K562 (cell line): Measurements from ENCODE around the gene GNG7. TPM values are rescaled to one million over a fixed set of nuclear protein-coding genes. Genes with fewer than 3 reads are reported as not detected.
"Not testable (repeated sequence)": the region's sequence is repeated elsewhere in the genome, so short reads cannot be mapped to it uniquely, and the experiment has no call there.

Experiments
- ATAC-seq: fragments of 200-7000 bp; cut with Tn5 transposase; 3 replicates; pipeline ENCODE4 v1.9.1; 2020; ENCODE audit warnings: moderate library complexity
- BruUV-seq: library from RNA; stranded (reverse); fragments of 400-500 nt; replicated peaks from 2 replicates; lab custom pipeline; 2021; lab: Mats Ljungman, UMichigan
- CTCF ChIA-PET: fragments of 300-600 bp; formaldehyde crosslinking; extraction: SDS; loops from one replicate; lab custom pipeline; 2021; ENCODE audit warnings: low intra/inter-chr PET ratio; lab: Yijun Ruan, JAX
- POLR2A ChIA-PET: fragments of 300-600, 350-650 bp; sonication (Branson Sonifier 250); formaldehyde crosslinking; extraction: SDS; loops from one replicate; lab custom pipeline; 2021; ENCODE audit warnings: antibody characterized with exemption, inconsistent platforms; lab: Yijun Ruan, JAX
- DNase-seq, 4 experiments: peaks; one replicate each; pipeline versions ENCODE4 v3.0.0 to v3.0.0-alpha.2; 2011 to 2018; ENCODE audit warnings: low spot score in 3 of 4, mixed read lengths in 3 of 4; ENCODE audit errors: extremely low read depth in 1 of 4
- FAIRE-seq: peaks from 2 replicates; lab custom pipeline; 2011; peaks lifted over from hg19 to GRCh38; lab: Jason Lieb, UNC
- H2AFZ ChIP-seq: 2 replicates; pipeline ENCODE4 v1.6.0; 2011; ENCODE audit warnings: low read depth, low read length, control low read depth, inconsistent platforms
- H3K27ac ChIP-seq: fragments of 200-600 bp; 3 replicates; pipeline ENCODE4 v1.8.0; 2011; ENCODE audit warnings: low read depth, mild to moderate bottlenecking, control low read depth, inconsistent platforms, low read length, moderate library complexity, mixed read lengths; ENCODE audit errors: extremely low read depth
- H3K27me3 ChIP-seq, 2 experiments: fragments of 300-600 bp in 1 of 2; 2 replicates in 1 of 2; 3 replicates in 1 of 2; pipeline versions ENCODE4 v1.6.0 to v1.8.0; 2011; ENCODE audit warnings: inconsistent platforms in 2 of 2, low read length in 2 of 2, mild to moderate bottlenecking in 1 of 2, mixed read lengths in 1 of 2, moderate library complexity in 1 of 2; ENCODE audit not compliant: control insufficient read depth in 2 of 2, insufficient read depth in 2 of 2
- H3K36me3 ChIP-seq: fragments of 300-600 bp; 3 replicates; pipeline ENCODE4 v1.8.0; 2011; ENCODE audit warnings: mild to moderate bottlenecking, low read length, inconsistent platforms; ENCODE audit not compliant: control insufficient read depth, insufficient read depth
- H3K4me1 ChIP-seq, 2 experiments: fragments of 200-600 bp in 1 of 2; replicated peaks in 1 of 2; 2 replicates in 1 of 2; 3 replicates in 1 of 2; pipeline versions ENCODE4 v1.5.1 to v1.8.0; 2011; ENCODE audit warnings: inconsistent platforms in 2 of 2, low read length in 2 of 2, mild to moderate bottlenecking in 1 of 2, mixed read lengths in 1 of 2, moderate library complexity in 1 of 2; ENCODE audit not compliant: control insufficient read depth in 2 of 2, insufficient read depth in 2 of 2
- H3K4me2 ChIP-seq: 2 replicates; pipeline ENCODE4 v1.6.1; 2011; ENCODE audit warnings: low read length, control low read depth, inconsistent platforms, mixed read lengths; ENCODE audit not compliant: insufficient read depth
- H3K4me3 ChIP-seq: fragments of 200-600 bp; sonication (generic), shearing (Covaris generic); 2 replicates; pipeline ENCODE4 v1.5.1; 2016; ENCODE audit warnings: control low read depth, inconsistent platforms
- H3K79me2 ChIP-seq: fragments of 200-600 bp; 3 replicates; pipeline ENCODE4 v1.8.0; 2011; ENCODE audit warnings: low read length, inconsistent platforms; ENCODE audit not compliant: control insufficient read depth, insufficient read depth
- H3K9ac ChIP-seq, 2 experiments: 2 replicates each; pipeline versions ENCODE4 v1.6.0 to v1.6.1; 2011; ENCODE audit warnings: low read depth in 2 of 2, low read length in 2 of 2, control low read depth in 1 of 2, inconsistent platforms in 1 of 2, mild to moderate bottlenecking in 1 of 2, mixed read lengths in 1 of 2; ENCODE audit not compliant: insufficient read depth in 1 of 2
- H3K9me1 ChIP-seq: one replicate; pipeline ENCODE4 v1.6.0; 2011; ENCODE audit warnings: inconsistent platforms, mild to moderate bottlenecking, low read length, moderate library complexity; ENCODE audit not compliant: control insufficient read depth, insufficient read depth
- H3K9me3 ChIP-seq: replicated peaks from 2 replicates; pipeline ENCODE4 v1.5.1; 2011; ENCODE audit warnings: low read depth, low read length, inconsistent platforms; ENCODE audit not compliant: control insufficient read depth, insufficient read depth
- H4K20me1 ChIP-seq: replicated peaks from 2 replicates; pipeline ENCODE4 v1.6.1; 2011; ENCODE audit warnings: low read length, inconsistent platforms, mixed read lengths; ENCODE audit not compliant: control insufficient read depth, insufficient read depth
- ADNP ChIP-seq: fragments of 200-800 bp; sonication (Bioruptor generic); IDR thresholded peaks from 2 replicates; pipeline ENCODE4 v1.6.1; 2016; ENCODE audit warnings: missing genetic modification characterization, missing compliant biosample characterization
- CEBPB ChIP-seq: fragments of 450-650 bp; IDR thresholded peaks from 2 replicates; pipeline ENCODE4 v1.6.1; 2016; ENCODE audit warnings: missing genetic modification characterization, missing compliant biosample characterization
- EGR1 ChIP-seq: fragments of 450-650 bp; conservative IDR thresholded peaks from 2 replicates; pipeline ENCODE4 v1.6.1; 2017; ENCODE audit warnings: mild to moderate bottlenecking
- JUND ChIP-seq, 2 experiments: IDR thresholded peaks; 2 replicates in 1 of 2; 3 replicates in 1 of 2; pipeline ENCODE4 v1.6.1; 2011; ENCODE audit warnings: borderline replicate concordance in 2 of 2, low read depth in 2 of 2, low read length in 2 of 2, improper control_type of control experiment in 1 of 2, missing biosample characterization in 1 of 2, missing genetic modification characterization in 1 of 2, missing genetic modification reagents in 1 of 2
- WGBS: fragments of 100-300 bp; shearing (Covaris generic); methylation state at CpG from one replicate; pipeline ENCODE4 v1.1.6; 2016; ENCODE audit warnings: low coverage, mixed read lengths; ENCODE audit not compliant: insufficient coverage; ENCODE audit errors: missing lambda C conversion rate; 5-methylcytosine and 5-hydroxymethylcytosine counted together
- in situ Hi-C: fragments of 300-500 bp; cut with MboI; formaldehyde crosslinking; loops from 4 replicates; pipeline ENCODE4 v1.15.0; 2018; ENCODE audit warnings: inconsistent platforms, mixed read lengths
- intact Hi-C: fragments of 100-400 bp; cut with micrococcal nuclease; formaldehyde crosslinking; loops from 2 replicates; pipeline ENCODE4 v1.14.2; 2022
- polyA plus RNA-seq, 8 experiments: library from polyadenylated mRNA; depleted of rRNA in 4 of 8; stranded (reverse) in 5 of 8; unstranded in 3 of 8; fragments of >200 nt; fragmentation: Nextera tagmentation in 2 of 8; fragmentation: Illumina TruSeq in 1 of 8; extraction: Ambion mirVana in 2 of 8; extraction: Trizol in 1 of 8; gene quantifications; 2 replicates each; pipeline versions ENCODE4 v1.2.1 to v1.2.3, GENCODE V29; 2011 to 2014; ENCODE audit warnings: inconsistent platforms in 1 of 8, missing spikeins in 1 of 8
- total RNA-seq, 7 experiments: library from RNA; depleted of rRNA in 6 of 7; stranded (reverse); fragments of >200 nt in 6 of 7; fragmentation: Illumina TruSeq in 2 of 7; extraction: Trizol in 2 of 7; gene quantifications; 2 replicates each; pipeline versions ENCODE4 v1.2.1 to v1.2.3, GENCODE V29; 2011 to 2021; ENCODE audit warnings: low replicate concordance in 1 of 7
- TF ChIP-seq, protein P1 (sequence below), 2 experiments: fragments of 450-650 bp in 1 of 2; sonication (generic) in 1 of 2; formaldehyde crosslinking in 1 of 2; IDR thresholded peaks in 1 of 2; conservative IDR thresholded peaks in 1 of 2; 2 replicates each; pipeline versions ENCODE4 v1.6.1 to v1.8.1; 2016 to 2023; ENCODE audit warnings: mild to moderate bottlenecking in 2 of 2, moderate library complexity in 2 of 2, inconsistent platforms in 1 of 2, missing genetic modification reagents in 1 of 2

The GNG7 gene
- total and polyA plus RNA-seq, 9 of the 15 experiments (the other 6 are each of a cell fraction or from before 2014, with no cell fraction given) = 0.01 to 0.20 (median 0.06) TPM; not detected in 1

- intact Hi-C loops; H3K36me3 ChIP-seq; CTCF ChIA-PET; H3K9me3 ChIP-seq; in situ Hi-C loops; H3K27ac ChIP-seq; H2AFZ ChIP-seq; H3K4me2 ChIP-seq; H3K9ac ChIP-seq; FAIRE-seq; H3K9me1 ChIP-seq; BruUV-seq; H4K20me1 ChIP-seq; H3K4me3 ChIP-seq; H3K79me2 ChIP-seq; ATAC-seq; DNase-seq; TF ChIP-seq JUND (tag; IDR thresholded peaks at IDR 0.05; ENCODE audit: borderline replicate concordance, low read depth, low read length): not testable (repeated sequence)
- TF ChIP-seq EGR1 (peak; percentile 75), CEBPB (peak; percentile 52; the same call in 1 of the 2 replicates), ADNP (tag) (0 out of 2 replicates have a peak, but pooled peaks have one; percentile 18), JUND (IDR thresholded peaks at IDR 0.05; ENCODE audit: borderline replicate concordance, low read depth, low read length) (0 out of 2 replicates have a peak, but pooled peaks have one; percentile 12)
- TF ChIP-seq, protein P1, sequence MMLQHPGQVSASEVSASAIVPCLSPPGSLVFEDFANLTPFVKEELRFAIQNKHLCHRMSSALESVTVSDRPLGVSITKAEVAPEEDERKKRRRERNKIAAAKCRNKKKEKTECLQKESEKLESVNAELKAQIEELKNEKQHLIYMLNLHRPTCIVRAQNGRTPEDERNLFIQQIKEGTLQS (IDR thresholded peaks at IDR 0.05) = peak; percentile 52
- TF ChIP-seq, protein P1 (CRISPR knock-in tag; conservative IDR thresholded peaks at IDR 0.05) = not testable (repeated sequence)
- POLR2A ChIA-PET = interaction anchor here (1.6 kb wide), 1 partner anchor 11 kb away, joined by 8 read pairs; no protein-coding TSS in a partner anchor
- Histone ChIP-seq H3K27me3 (peaks cover 5 to 36% of the 10 kb centered on the region in 2 experiments; a peak in 4 of 5 replicates), H3K4me1 (peaks cover 0 to 27% of the 10 kb centered on the region in 2 experiments; a peak in 3 of 5 replicates)
- 21% methylated on average over 8 of the region's 11 CpGs for WGBS
These were observed 183.6 kb downstream of the GNG7 start for GRCh38 chr19:2518856-2519255.
